ENCODE results near the gene HSD17B3.
A peak's percentile ranks its signal among the peaks of the same experiment; 100 is the strongest.
"Not testable (repeated sequence)": the region's sequence is repeated elsewhere in the genome, so short reads cannot be mapped to it uniquely, and the experiment has no call there.

HSD17B3 gene

GRCh38 chr9:96305171-96305570 lies 3.2 kb upstream of the HSD17B3 start:
- no peak for DNase-seq

GRCh38 chr9:96304230-96304629 lies 2.3 kb upstream of the HSD17B3 start:
- DNase-seq = no peak

DNA sequence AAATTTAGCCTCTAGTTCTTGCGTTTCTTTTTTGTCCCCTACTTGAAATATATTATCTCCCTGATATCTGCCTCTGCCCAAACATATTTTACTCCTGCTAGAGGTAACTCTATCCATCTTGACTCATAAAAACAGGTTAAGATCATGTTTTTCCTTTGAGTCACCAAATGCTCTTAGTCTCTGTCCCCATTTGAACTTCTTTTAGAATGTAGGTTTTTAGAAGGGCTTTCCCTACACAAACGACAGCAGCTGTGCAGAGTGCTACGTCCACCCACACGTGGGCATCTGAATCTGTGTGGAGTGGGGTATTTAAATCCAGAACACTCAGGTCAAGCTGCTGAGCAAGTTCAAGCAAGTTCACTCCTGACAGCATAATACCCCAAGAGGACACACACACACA lies 2.2 kb downstream of the HSD17B3 start:
- DNase-seq = no peak

DNA sequence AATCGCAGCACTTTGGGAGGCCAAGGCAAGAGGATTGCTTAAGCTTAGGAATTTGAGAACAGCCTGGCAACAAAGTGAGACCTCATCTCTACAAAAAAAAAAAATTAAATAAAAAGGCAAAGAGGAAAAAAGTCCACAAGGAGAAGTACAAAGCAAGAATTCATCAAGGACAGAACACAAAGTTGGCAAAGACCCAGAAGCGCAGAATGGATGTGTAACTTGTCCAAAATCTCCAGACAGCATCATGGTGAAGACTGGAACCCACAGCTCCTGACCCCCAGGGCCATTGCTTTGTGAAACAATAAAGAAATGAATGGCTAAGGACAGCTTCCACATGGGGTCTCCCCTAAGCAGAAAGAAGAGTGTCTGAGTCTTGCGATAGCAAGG lies 7.8 kb downstream of the HSD17B3 start:
- no peak for DNase-seq

- no peak for DNase-seq
Measured at GRCh38 chr9:96293498-96294158, 8.3 kb downstream of the HSD17B3 start.

- no peak for DNase-seq
Measured at GRCh38 chr9:96289392-96289791, 12.6 kb downstream of the HSD17B3 start.

DNA sequence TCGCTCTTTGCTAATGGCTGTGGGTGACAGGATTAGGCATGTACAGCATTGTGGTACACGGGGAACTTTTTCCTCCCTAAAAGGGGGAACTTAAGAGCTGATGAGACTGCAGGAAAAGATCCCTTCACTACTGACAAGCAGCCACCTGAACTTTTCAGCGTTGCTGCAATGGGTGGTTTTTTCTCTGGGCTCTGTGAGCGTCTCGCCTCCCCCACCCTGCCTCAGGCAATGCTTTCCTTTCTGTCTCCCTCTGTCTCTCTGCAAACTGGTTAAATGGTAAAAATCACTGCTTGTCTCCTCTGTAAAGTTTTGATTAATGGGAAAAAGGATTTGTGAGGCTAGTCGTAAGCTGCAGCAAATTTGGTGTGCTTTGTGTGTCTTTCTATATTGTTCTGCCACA lies 20.3 kb downstream of the HSD17B3 start:
- DNase-seq = no peak

- no peak for DNase-seq
Measured at GRCh38 chr9:96279932-96280331, 22.0 kb downstream of the HSD17B3 start.

DNA sequence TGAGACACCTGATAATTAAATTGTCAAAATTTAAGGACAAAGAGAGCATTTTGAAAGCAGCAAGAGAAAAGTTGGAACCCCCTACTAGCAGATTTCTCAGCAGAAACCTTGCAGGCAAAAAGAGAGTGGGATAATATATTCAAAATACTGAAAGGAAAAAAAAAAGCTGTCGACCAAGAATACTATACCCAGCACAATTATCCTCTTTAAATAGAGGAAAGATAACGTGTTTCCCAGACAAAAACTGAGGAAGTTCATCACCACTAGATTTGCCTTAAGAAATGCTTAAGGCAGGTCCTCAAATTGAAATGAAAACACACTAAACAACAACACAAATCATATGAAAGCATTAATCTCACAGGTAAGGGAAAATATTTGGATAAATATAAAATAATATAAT lies 27.0 kb downstream of the HSD17B3 start:
- DNase-seq = no peak

GRCh38 chr9:96270236-96270744 lies 31.7 kb downstream of the HSD17B3 start:
- no peak for DNase-seq

GRCh38 chr9:96258967-96259366 lies 43.0 kb downstream of the HSD17B3 start:
- no peak for DNase-seq

DNA sequence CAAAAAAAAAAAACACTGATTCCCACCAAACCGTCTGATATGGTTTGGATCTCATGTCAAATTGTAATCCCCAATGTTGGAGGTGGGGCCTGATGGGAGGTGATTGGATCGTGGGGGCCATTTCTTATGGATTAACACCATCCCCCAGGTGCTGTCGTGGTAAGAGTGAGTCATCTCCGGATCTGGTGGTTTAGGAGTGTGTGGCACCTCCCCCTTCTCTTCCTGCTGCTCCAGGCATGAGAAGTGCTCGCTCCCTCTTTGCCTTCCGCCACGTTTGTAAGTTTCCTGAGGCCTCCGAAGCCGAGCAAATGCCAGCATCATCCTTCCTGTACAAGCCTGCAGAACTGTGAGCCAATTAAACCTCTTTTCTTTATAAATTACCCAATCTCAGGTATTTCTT lies 45.2 kb downstream of the HSD17B3 start:
- DNase-seq = no peak

- DNase-seq = no peak
Measured at GRCh38 chr9:96255698-96256097, 46.3 kb downstream of the HSD17B3 start.

- no peak for DNase-seq
Measured at GRCh38 chr9:96253059-96253696, 48.8 kb downstream of the HSD17B3 start.

GRCh38 chr9:96251451-96251850 lies 50.5 kb downstream of the HSD17B3 start:
- no peak for DNase-seq

DNA sequence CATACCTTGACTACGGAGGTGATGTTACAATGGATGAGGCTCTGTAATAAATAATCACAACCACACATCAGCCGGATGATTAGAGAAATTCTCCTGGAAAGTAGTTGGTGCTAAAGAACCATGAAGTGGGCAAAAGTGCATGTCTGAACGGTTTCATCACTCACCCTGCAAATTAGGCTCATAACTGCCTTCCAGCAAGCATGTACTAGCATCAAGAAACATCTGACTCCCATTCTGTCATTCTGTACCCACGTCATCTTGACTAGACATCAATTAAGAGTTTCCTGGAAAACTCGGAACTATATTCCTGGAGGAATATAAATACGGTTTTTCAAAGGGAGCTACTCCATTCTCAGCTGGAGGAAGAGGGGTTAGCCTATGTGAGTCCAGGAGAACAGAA lies 52.2 kb downstream of the HSD17B3 start:
- no peak for DNase-seq

GRCh38 chr9:96246267-96246671 lies 55.7 kb downstream of the HSD17B3 start:
- no peak for DNase-seq

DNA sequence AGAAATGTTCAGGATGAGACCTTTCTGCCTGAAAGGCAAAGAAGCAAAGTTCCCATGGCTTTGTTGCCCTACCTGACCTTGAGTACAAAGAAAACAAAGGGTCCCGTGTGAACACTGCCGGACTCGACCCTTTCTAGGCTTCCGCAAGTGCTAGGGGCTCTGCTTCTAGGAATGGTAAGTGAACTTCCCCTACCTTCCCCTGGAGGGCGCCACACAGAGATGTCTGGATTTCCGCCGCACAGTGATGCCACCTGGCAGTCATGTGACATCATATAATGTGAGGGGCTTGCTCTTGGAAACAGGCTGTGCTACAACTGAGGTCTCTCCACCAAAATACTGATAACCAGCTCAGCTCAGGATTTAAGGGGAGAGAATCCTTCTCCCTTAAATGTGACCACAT lies 56.6 kb downstream of the HSD17B3 start:
- no peak for DNase-seq

DNA sequence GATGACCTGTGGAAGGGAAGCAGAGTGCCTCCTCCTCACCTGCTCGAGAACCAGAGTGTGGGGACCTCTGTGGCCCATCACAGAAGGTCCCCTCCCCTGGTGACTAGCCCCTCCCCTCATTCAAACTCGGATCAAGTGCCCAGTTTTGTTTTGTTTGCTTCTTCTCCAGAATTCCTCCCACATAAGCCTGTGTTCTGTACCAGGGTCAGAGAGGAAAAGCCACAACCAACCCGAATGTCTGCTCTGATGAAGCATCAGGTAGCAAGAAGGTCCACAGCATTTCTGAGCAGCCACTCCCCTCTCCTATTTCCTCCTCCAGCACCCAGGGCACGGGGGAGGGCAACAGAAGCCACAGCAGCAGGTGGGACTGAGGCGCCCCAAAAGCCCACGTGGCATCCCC lies 58.2 kb downstream of the HSD17B3 start:
- DNase-seq = no peak

DNA sequence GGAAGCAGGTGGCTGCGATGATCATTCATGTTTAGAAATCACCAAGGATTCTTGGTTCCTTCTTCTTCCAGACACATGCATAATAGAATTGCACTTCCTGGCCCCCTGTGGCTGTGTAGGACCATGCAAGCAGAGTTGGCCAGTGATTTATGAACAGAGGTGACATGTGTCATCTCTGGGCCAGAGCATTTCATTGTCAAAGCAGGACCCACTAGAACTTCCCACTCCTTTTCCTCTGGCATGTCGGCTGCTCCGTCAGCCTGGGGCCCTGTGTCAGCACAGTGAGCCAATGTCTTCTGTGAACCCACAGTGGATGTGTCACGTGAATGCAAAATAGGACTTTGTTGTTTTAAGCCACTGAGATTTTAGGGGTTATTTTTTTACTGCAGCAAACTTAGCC lies 59.2 kb downstream of the HSD17B3 start:
- no peak for DNase-seq

DNA sequence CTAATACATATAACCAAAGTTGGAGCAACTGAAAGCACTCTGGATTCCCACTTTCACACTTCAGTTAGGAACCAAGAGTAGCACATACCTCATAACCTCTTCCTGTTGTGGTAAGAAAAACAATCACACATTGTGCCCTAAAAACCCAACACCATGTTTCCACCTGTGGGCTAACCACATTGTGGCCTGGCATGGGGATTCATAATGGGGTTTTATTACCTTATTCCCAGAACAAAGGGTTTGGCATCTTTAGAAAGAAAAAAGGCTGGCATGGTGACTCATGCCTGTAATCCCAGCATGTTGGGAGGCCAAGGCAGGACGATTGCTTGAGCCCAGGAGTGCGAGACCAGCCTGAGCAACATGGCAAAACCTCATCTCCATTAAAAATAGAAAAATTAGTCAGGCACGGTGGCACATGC lies 60.6 kb downstream of the HSD17B3 start:
- DNase-seq = peak; percentile 22

DNA sequence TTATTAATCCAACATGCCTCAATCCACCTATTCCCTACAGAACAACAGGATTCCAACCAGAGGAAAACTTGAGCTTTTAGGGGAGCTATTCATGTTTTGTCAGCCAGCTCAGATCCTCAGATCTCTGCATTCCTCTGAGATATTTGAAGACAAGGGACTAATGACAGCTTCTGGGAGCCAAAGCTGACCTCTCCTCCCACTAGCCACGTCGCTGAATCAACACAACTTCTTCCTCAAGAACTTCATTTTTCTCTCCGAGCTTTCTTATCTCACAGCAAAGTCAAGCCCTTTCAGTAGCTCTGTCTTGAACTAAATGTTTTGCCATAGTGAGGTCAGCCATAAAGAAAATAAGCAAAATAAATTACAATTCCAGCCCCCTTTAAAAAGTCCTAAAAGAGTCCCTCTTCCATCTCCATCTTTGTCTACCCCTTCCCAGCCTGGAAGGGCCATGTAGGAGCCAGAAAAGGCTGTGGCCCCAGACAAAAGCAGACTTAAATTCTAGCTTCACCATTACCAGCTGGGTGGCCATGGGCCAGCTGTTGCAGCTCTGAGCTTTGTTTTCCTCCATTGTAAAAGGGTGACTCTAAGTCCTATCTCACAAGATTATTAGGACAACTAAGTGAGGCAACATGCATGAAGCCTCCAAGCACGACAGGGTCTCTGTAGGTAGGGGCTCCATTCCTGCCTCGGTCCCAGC lies 65.0 kb downstream of the HSD17B3 start:
- no peak for DNase-seq

DNA sequence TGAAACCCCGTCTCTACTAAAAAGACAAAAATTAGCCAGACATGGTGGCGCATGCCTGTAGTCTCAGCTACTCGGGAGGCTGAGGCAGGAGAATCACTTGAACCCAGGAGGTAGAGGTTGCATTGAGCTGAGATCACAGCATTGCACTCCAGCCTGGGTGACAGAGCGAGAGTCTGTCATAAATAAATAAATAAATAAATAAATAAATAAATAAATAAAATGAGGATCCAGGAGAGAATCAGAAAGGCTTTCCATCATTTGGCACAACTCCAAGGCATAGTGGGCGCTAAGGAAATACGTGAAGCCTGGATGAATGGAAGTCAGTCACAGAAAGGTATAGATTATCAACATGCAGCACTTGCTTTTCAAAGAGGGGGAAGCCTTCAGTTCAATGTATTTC lies 65.6 kb downstream of the HSD17B3 start:
- not testable (repeated sequence) for DNase-seq

- DNase-seq = no peak
Measured at GRCh38 chr9:96232539-96233241, 69.3 kb downstream of the HSD17B3 start.
